IPS-15b (cell line): ENCODE measurements around the gene OR51G1.
"Not testable (repeated sequence)": the region's sequence is repeated elsewhere in the genome, so short reads cannot be mapped to it uniquely, and the experiment has no call there.

Source experiments
- H3K27me3 ChIP-seq: one replicate; pipeline ENCODE4 v1.6.1; 2013; ENCODE audit warnings: low read length; ENCODE audit not compliant: control insufficient read depth, insufficient read depth
- H3K36me3 ChIP-seq: one replicate; pipeline ENCODE4 v1.6.1; 2013; ENCODE audit warnings: low read length; ENCODE audit not compliant: control insufficient read depth, insufficient read depth
- H3K4me1 ChIP-seq: one replicate; pipeline ENCODE4 v1.6.1; 2013; ENCODE audit warnings: mild to moderate bottlenecking, low read length; ENCODE audit not compliant: control insufficient read depth, insufficient read depth
- H3K4me3 ChIP-seq: one replicate; pipeline ENCODE4 v1.5.1; 2013; ENCODE audit warnings: low read depth, low read length
- H3K9ac ChIP-seq: one replicate; pipeline ENCODE4 v1.6.1; 2013; ENCODE audit warnings: low read depth, mild to moderate bottlenecking, low read length
- H3K9me3 ChIP-seq: one replicate; pipeline ENCODE4 v1.6.1; 2013; ENCODE audit warnings: mild to moderate bottlenecking, low read length; ENCODE audit not compliant: control insufficient read depth, insufficient read depth

OR51G1 gene

GRCh38 chr11:4924239-4924638, at the start of gene OR51G1:
TSS of gene OR51G1 (minus strand) at chr11:4924339. CDS start at chr11:4924339, 0 bp downstream.
- Histone ChIP-seq H3K4me3 (no peak within 1 kb of the TSS), H3K9me3 (no peaks in the 10 kb centered on the region), H3K9ac (no peak within 1 kb of the TSS), H3K4me1 (no peaks in the 10 kb centered on the region), H3K36me3 (no peaks in the 10 kb centered on the region), H3K27me3 (no peaks in the 10 kb centered on the region)

- Histone ChIP-seq H3K4me3 (no peak overlapping the region), H3K27me3 (no peaks in the 10 kb centered on the region), H3K9ac (no peak overlapping the region), H3K36me3 (no peaks in the 10 kb centered on the region), H3K4me1 (no peaks in the 10 kb centered on the region), H3K9me3 (no peaks in the 10 kb centered on the region)
These were observed 38.7 kb upstream of the OR51G1 start for GRCh38 chr11:4962816-4963215.

GRCh38 chr11:4960877-4961276, 36.7 kb upstream of the OR51G1 start:
- Histone ChIP-seq H3K9ac (no peak overlapping the region), H3K4me1 (no peaks in the 10 kb centered on the region), H3K4me3 (no peak overlapping the region), H3K27me3 (no peaks in the 10 kb centered on the region), H3K36me3 (no peaks in the 10 kb centered on the region), H3K9me3 (no peaks in the 10 kb centered on the region)

GRCh38 chr11:4957396-4957795, 33.3 kb upstream of the OR51G1 start:
- Histone ChIP-seq H3K4me1 (no peaks in the 10 kb centered on the region), H3K9ac (no peak overlapping the region), H3K27me3 (no peaks in the 10 kb centered on the region), H3K36me3 (no peaks in the 10 kb centered on the region), H3K9me3 (no peaks in the 10 kb centered on the region), H3K4me3 (no peak overlapping the region)

- H3K27me3 ChIP-seq, H3K4me1 ChIP-seq, H3K9ac ChIP-seq, H3K9me3 ChIP-seq, H3K4me3 ChIP-seq, H3K36me3 ChIP-seq: not testable (repeated sequence)
These were observed 31.5 kb upstream of the OR51G1 start, which contains the start of gene OR51A2 for GRCh38 chr11:4955613-4956012. TSS of gene OR51A2 (minus strand) at chr11:4955713. CDS start at chr11:4955713, 0 bp downstream.

- Histone ChIP-seq H3K4me1 (no peaks in the 10 kb centered on the region), H3K27me3 (no peaks in the 10 kb centered on the region), H3K36me3 (no peaks in the 10 kb centered on the region), H3K4me3 (no peak within 1 kb of the TSS), H3K9ac (no peak within 1 kb of the TSS), H3K9me3 (no peaks in the 10 kb centered on the region)
These were observed 23.4 kb upstream of the OR51G1 start, which contains the start of gene OR51A4 for GRCh38 chr11:4947505-4947904. TSS of gene OR51A4 (minus strand) at chr11:4947605. CDS start at chr11:4947100, 505 bp downstream.

- H3K9ac ChIP-seq: no peak overlapping the region
- no peaks in the 10 kb centered on the region for H3K36me3 ChIP-seq
- no peaks in the 10 kb centered on the region for H3K27me3 ChIP-seq
- no peaks in the 10 kb centered on the region for H3K9me3 ChIP-seq
- H3K4me3 ChIP-seq: no peak overlapping the region
- no peaks in the 10 kb centered on the region for H3K4me1 ChIP-seq
These were observed 12.6 kb upstream of the OR51G1 start for GRCh38 chr11:4936745-4937144.

GRCh38 chr11:4932751-4933150, 8.6 kb upstream of the OR51G1 start:
- Histone ChIP-seq H3K9ac (no peak overlapping the region), H3K4me3 (no peak overlapping the region), H3K9me3 (no peaks in the 10 kb centered on the region), H3K36me3 (no peaks in the 10 kb centered on the region), H3K27me3 (no peaks in the 10 kb centered on the region), H3K4me1 (no peaks in the 10 kb centered on the region)

GRCh38 chr11:4926608-4927007, 2.5 kb upstream of the OR51G1 start:
- no peaks in the 10 kb centered on the region for H3K27me3 ChIP-seq
- no peaks in the 10 kb centered on the region for H3K36me3 ChIP-seq
- H3K4me1 ChIP-seq: no peaks in the 10 kb centered on the region
- H3K9ac ChIP-seq: no peak overlapping the region
- no peaks in the 10 kb centered on the region for H3K9me3 ChIP-seq
- no peak overlapping the region for H3K4me3 ChIP-seq

- Histone ChIP-seq H3K9me3 (no peaks in the 10 kb centered on the region), H3K9ac (no peak overlapping the region), H3K36me3 (no peaks in the 10 kb centered on the region), H3K27me3 (no peaks in the 10 kb centered on the region), H3K4me1 (no peaks in the 10 kb centered on the region), H3K4me3 (no peak overlapping the region)
These were observed 1.8 kb downstream of the OR51G1 start for GRCh38 chr11:4922304-4922703.

GRCh38 chr11:4921796-4922195, 2.3 kb downstream of the OR51G1 start:
- Histone ChIP-seq H3K4me1 (no peaks in the 10 kb centered on the region), H3K9ac (no peak overlapping the region), H3K36me3 (no peaks in the 10 kb centered on the region)

GRCh38 chr11:4919250-4919649, 4.9 kb downstream of the OR51G1 start, which contains the start of gene OR51G2:
TSS of gene OR51G2 (minus strand) at chr11:4919350. CDS start at chr11:4915663, 3,687 bp downstream.
- Histone ChIP-seq H3K4me1 (no peaks in the 10 kb centered on the region), H3K9me3 (no peaks in the 10 kb centered on the region), H3K36me3 (no peaks in the 10 kb centered on the region), H3K27me3 (no peaks in the 10 kb centered on the region), H3K9ac (no peak within 1 kb of the TSS), H3K4me3 (no peak within 1 kb of the TSS)

More at GRCh38 chr11:4921796-4922195, 2.3 kb downstream of the OR51G1 start:
- no peaks in the 10 kb centered on the region for H3K9me3 ChIP-seq
- no peaks in the 10 kb centered on the region for H3K27me3 ChIP-seq
- H3K4me3 ChIP-seq: no peak overlapping the region
